Putamen (tissue), 1 donor: ENCODE data around the gene HES6.

Experiments used
- DNase-seq: peaks from one replicate; pipeline ENCODE4 v3.0.0-alpha.2; 2016; ENCODE audit warnings: low spot score

The HES6 gene

DNA sequence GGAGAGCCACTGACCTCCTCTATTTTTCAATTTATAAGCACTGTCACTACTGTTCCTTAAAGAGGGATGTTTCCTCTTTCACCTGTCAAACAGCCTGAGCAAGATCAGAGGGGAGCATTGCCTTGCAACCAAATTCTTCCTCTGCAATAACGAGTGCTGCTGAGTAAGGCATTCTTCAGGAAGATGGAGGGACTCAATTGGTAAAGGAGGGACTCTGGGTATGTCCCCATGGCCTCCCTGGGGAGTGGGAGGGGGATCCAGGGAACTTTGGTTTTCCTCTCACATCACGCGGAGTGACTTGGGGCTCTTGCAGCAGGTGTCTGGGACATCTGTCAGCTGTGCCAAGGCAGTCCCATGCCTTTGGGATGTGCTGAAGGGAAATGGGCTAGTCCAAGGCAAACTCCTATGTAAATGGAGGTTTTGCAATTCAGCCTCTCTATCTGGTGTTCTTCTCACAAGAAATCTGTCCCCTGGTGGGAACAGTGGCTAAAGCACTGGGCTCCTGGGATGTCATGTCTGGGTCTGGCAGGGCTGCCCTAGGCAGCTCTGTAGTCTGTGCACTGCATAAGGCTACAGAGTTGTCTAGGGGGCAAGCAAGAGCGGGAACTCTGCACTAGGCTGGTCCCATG, 14.4 kb upstream of the HES6 start:
- DNase-seq: no peak

DNA sequence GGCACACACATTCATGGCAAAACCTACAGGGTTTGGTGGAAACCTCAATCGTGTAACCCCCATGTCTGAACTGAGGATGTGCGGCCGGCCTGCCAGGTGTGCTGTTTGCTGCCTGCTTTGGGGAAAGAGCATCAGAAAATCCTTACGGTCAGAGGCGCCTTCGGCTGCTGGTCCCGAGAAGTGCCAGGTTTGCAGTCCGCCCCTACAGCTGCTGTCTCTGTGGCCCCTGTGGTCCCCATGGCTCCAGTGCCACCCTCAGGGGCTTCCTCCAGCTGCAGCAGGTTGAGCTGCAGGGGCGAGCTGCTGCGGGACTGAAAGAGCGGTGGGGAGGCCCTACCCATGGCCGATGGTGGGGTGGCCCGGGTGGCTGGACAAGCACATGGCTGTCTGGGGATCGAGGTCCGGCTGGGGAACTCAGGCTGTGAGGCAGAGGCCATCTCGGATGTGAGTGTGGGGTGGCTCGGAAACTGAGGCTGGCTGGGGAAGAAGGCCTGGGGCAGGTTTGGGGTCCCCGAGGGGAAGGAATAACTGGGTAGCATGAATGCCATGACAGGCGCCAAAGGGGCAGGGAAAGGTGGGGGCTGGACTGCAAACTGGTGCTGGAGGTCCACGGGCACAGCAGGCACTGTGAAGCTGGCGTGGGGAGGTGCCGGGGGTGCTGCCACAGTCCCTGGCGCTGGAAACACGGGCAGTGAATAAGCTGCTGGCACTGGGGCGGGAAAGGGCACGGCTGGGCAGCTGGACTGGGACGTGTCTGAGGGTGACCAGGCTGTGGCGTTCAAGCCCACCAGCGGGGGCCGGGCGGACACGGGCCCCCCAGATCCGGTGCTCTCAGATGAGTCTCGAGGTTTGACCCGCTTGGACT, 13.2 kb upstream of the HES6 start:
- no peak for DNase-seq

DNA sequence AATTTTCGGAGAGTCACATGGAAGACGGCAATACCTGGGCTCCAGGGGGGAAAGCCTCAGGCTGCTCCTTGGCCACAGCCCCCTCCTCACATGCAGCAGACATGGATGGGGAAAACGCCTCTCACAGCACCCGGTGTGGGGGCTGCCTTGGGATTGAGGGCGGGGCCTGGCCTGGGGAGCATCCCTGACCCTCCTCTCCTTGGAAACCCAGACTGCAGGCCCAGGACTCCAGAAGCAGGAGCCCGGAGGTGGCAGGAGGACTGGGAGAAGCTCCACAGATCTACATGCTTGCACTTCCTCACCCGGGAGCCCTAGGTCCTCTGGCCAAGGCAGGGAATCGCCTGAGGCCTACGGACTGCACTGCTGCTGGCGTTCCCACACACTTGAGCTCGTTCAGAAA, 12.1 kb upstream of the HES6 start:
- no peak for DNase-seq

DNA sequence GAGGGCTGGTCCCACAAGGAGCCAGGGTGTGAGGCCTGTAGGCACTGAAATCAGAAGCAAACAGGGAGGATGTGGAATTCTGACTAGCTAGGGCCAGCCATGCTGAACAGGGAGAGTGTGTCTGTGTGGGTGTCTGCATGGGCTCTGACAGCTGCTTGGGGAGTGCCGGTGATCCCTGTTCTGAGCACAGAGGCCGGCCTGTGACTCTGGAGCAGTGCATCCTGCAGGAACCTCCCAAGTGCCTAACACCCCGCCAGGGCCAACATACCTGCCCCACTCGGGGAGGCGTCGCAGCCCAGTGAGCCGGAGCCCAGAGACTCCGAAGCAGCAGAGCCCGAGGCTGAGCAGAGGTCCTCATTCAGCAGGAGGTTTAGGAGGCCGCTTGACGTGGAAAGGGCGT, 11.5 kb upstream of the HES6 start:
- DNase-seq: no peak

DNA sequence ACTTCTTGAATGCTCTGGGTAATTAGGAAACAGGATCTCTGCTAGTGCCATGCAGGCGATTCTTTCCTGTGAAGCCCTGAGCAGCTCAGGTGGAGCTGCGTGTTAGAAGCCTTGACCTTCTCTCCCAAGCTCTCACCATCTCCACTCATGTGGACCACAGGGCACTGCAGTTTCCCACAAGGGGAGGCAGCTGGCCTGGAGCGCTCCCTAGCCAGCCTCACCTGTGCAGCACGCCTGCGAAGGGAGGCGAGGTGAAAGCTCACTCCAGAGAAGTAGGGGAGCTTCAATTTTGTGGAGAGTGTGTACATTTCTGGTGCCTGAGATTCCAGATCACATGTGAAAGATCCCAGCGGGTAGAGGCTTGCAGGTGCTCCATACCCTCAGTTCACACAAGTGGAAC, 11.1 kb upstream of the HES6 start:
- no peak for DNase-seq

DNA sequence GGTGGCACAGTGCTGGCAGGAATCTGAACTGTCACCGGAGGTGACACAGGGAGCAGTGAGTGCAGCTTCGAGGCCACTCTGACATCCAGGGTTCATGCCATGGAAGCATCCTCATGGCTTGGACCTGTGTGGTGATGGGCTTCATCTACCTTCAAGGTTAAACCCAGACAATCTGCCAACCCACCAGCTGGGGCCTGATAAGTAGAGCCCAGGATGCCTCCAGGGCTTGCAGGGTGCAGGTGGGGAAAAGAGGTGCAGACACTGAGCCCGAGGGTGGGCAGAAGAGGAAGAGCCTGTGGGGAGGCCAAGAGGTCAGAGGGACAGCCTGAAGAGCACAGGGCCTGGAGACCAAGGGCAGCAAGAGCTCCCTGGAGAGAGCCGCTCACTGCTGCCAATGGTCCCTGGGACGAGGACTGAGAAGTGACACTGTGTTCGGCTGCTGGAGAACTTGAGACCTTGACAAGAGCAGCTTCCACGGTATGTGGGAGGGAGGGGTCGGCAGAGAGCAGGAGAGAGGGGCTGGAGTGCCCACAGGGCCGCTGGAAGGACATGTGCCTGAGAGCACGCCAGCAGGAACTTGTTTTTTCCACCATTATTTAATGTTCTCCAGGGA, 8.1 kb upstream of the HES6 start:
- no peak for DNase-seq

DNA sequence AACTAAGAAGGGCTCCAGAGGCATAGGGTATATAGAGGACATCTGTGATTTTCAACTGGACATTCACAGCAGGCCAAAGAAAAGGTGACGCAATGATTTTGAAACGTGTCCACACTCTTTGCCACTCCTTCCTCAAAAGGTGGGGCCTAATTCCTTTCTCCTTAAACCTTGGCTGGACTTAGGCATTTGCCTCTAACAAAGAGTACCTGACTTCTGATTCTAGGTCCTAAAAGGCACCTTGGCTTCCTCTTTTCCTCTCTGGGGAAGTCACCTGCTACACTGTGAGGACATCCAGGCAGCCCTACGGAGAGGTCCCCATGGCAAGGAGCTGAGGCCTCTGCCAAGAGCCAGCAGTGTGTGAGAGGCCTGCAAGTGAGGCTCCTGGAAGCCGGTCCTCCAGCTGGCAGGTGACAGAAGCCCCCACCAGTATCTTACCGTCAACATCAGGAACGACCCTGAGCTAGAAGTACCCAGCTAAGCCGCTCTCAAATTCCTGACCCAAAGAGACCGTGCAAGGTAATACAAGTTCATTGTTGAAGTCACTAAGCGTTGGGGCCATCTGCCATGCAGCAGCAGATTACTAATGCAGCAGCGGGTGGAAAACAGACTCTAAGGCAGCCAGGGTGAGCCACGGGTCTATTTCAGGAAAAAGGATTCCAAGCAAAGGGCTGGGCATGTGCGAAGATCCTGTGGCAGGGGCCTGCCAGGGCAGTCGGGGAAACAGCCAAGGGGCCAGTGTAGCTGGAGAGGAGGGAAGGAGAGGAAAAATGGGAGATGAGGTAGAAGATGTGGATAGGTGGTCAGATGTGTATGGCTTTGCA, 7.4 kb upstream of the HES6 start:
- DNase-seq: no peak

DNA sequence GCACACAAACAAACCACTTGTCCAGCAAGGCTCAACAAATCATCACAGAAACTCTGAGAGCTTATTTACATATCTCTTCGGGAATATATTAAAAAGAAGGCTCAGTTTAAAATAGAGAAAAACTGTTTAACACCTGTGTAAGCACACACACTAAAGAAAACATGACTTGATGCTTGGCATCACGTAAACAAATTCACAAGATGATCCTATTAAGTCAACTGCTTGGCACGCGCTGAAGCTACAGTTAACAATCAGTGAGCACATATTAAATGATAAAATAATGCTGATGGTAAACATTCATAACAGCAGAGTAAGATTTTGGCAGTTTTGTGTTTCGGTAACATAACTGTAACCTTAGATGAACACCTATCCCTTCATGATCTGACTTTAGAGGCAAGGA, 4.3 kb upstream of the HES6 start:
- no peak for DNase-seq

DNA sequence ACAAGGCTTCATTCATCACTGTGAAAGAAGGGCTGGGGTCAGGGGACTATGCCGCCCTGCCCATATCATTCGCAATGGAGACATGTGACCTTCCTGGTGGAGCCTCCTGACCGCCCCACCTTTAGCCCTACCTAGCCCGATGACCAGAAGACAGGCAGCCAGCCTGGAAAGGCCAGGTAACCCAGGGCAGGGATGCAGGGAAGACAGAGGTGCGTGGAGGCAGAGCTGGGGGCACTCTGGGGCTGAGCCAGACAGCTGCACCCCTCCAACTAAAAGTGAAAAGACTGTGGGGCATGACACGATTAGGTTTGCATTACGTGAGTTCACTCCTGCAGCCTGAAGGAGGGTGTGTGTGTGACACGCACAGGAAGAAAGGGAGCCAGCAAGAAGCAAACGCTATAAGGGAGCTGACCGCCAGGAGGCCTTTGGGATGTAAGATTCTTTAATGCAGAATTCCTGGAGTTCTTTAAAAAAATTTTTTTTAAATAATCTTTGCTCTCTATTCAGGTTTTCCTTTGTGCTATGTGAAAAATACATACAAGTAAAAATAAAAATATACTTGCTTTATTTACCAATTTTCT, 3.7 kb upstream of the HES6 start:
- DNase-seq: no peak

DNA sequence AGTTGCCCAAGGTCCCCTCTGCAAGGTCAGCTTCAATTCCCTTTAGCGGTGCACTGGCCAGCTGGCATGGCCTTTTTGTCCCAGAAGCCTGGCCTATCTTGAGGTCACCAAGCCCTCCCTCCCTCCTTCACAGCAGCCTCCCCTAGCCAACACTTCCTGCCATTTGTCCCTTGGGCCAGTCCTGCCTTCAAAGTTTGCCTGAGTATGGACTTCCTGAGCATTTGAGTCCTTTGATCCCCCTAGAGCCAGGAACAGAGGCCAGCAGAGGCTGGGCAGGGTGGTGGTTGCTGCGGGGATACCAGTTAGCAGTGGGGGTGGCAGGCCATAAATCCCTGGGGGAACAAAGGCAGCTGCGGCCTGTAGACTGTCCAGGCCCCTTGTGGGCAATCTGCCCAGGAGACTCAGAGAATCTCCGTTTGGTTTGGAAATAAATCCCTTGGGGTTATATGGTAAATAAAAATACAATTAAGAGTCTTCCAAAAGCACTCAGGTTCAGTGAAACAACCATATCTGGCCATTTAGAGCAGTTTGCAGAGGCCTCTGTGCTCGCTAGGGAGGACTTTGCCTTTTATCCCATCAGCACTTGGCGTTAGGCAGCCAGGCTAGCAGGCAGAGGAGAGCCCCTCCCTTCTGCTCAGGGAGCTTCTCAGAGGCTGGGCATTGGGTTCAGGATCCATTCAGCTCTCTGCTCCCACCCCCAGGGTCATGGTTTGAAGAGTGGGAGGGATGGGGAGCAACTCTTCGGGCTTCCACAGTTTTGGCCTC, 3.1 kb upstream of the HES6 start:
- DNase-seq: no peak

DNA sequence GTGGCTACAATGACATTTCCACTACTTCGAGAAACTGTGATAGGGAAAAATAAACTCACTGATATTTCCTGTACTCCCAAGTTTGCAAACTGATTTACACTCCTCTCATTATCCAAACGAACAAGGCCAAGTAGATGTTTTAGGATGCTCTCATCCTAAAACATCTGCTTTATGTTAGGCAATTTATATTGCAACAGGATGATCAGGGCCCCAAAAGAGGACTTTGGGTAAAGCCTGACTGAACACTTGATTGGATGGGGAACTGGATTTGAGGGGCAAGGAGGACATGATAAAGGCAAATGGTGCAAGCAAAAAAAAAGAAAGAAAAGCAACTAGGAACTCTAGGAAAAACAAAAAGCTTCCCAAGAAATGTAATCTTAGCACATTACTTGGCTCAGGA, 2.1 kb upstream of the HES6 start:
- DNase-seq: no peak

DNA sequence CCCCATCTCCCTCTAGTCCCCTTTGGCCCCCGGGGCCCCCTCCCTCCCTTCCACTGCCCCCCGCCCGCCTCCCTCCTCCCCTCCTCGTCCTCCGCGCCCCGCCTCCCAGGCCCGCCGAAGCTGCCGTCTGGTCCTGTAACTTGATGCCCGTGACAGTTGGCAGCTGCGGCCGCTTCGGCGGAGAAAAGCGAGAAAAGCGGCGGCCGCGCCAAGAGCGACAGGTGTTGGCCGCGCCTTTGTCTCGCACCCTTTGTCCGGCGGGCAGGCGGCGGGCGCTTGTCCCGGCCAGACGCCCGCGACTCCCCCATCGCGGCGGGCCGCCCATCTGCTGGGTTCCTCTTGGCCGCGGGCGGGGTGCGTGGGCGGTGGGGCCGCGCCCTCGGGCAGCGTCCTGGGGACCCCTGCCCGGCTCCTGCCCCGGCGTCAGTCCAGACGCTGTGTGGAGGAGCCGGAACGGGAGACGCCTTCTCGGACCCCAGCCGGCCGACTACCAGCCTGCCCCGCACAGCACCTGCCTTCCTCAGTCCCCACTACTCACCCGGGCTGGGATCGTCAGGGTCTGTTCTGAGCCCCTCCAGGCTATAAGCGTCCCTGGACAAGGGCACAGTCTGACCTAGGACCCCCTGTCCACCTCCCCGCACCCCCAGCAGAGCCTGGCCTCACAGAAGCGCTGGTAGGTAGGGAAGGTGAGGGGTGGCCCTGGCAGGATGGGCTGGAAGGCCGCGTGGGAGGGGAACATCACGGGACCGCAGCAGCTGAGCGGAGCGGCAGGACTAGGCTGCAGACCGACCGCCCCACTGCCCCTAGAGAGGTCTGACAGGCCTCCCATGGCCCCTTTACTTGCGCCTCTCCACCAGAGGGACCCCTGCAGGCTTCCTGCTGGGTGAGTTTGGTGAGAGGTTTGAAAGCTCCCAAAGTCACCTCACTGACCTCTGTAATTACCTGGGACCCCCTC, 1.2 kb upstream of the HES6 start:
- no peak for DNase-seq

DNA sequence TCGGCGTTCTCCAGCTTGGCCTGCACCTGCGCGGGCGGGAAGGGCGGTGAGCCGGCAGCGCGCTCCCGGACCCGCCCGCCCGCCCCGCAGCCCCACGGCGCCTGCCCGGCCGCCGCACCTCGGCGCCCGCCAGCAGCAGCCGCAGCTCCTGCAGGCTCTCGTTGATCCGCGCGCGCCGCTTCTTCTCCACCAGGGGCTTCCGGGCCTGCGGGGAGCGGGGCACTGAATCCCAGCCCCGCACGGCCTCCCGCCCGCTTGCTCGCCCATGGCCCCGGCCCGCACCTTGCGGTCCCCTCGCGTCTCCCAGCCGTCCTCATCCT, 335 bp downstream of the HES6 start:
- DNase-seq: no peak

DNA sequence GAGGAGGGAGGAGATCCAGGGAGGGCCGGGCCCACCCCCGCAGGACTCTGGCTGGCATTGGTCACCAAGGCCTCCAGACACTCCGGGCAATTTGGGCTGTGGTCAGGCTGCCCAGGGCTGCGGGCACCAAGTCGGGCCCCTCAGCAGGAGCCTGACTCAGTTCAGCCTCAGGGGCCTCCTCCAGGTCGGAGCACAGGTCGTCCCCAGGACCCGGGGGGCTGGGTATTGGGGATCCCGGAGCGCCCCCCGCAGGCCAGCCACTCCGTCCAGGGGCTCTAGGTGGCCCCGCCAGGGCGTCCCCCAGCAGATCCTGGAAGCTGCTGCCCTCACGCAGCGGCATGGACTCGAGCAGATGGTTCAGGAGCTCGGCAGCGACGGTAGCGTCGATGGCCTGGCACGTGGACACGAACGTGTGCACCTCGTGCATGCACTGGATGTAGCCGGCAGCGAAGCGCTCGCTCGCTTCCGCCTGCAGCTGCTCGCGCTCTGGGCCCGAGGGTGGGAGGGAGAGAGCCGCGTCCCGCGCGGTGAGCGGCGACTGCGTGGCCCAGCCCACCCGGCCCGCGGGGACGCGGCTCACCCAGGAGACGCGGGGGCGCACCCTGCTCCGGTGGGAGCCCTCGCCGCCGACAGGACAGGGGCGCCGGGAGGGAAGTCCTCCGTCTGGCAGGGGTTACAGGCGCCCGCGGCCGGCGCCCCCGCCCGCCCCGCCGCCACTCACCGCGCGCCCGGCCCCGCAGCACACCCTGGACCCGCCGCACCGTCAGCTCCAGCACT, 884 bp downstream of the HES6 start:
- no peak for DNase-seq

DNA sequence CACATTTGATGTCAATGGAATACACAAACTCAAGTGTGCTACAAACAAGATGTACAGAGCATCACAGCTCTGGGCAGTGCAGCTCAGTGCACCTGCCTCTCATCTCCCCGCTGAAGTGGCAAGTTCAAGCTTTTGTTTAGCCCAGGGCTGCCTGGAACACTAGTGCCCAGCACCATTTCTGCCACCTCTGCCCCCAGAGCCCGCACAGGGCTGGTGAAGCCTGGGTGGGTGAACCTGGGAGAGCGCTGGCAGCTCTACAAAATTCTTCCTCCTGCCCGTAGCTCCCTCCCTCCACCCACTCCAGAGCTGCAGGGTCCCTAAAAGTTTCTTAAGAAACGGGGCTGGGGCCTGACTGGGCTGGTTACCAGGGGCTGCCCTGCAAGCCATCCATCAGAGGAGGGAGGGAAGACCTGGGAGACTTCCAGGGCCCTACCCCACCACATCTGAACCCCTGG, 1.5 kb downstream of the HES6 start:
- DNase-seq: no peak

DNA sequence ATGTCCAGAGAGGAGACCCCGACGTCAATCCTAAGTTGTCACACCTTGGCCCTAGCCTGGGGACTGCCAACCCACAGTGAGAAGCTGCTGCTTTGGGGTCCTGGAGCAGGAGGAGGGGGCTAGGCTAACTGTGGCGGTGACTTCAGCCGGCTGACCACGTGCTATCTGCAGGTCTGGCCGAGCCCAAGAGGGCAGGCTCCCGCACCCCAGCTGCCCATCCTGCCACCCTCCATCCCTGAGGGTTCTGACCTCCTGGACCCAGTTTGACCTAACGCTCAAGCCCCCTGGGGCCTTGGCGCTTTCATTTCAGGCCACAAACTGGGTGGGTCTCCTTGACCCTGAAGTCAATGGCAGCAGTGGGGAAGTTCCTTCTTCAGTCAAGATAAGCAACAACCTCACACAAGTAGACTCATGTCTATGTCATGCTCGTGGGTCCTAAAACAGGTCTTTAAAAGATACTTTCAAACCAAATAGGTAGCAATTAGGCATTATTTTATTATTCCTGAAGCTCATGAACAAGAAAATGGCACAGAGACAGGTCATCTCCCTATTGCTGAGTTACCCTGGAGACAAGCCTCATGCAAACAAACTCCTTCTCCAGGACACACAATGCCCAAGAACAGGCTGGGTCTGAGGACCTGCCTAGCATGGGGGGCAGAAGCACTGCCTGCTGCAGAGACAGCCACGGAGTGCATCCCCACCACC, 2.3 kb downstream of the HES6 start:
- DNase-seq: no peak

DNA sequence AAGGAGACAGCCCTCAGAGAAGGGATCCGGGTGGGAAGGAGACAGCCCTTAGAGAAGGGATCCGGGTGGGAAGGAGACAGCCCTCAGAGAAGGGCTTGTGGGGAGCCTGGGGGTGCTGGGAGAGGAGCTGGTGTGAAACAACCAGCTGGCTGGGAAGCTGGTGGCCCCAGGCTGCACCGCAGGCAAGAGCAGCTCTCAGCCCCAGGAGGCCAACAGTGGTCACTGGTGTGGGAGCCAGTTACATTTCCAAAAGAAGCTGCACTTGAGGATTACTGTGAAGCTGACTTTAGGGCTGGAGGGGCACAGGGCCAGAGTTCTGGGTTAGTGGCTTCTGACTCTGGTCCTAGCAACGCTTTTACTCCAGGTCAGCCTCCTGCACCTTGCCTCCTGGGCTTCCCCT, 3.3 kb downstream of the HES6 start:
- DNase-seq: no peak

DNA sequence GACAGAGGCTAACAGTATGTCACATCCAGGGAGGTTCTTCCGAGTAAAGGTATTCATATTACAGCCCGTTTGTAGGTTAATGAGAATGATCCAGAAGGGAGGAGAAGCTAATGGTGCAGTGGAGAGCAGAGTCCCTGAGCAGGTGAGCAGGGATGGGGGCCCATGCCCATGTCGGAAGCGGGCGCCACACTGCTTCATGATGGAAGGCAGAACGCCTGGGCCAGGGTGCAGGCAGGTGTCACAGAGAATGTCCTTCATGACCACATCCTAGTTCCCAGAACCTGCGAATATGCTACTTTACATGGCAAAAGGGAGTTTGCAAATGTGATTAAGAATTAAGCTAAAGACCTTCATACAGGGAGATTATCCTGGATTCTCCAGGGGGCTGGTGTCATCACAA, 4.0 kb downstream of the HES6 start:
- DNase-seq: no peak

DNA sequence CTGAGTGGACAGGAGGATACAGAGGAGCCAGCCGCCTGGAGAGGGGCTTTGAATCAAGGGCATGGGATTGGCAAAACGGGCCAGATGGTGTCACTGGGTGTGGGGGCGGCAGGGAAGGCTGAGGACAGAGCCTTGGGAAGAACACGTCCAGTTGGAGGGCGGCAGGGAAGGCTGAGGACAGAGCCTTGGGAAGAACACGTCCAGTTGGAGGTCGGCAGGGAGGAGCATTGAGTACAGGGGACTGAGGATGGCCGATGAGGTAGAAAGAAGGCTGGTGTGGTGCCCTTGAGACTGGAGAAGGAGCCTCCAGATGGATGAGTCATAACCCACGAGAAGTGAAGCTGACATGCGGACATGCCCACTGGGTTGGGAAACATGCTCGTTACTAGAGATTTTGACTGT, 4.5 kb downstream of the HES6 start:
- no peak for DNase-seq
